Upper lobe of right lung (tissue), 1 donor: Measurements from ENCODE around the gene CLMP. TPM values are rescaled to one million over a fixed set of nuclear protein-coding genes. Genes with fewer than 3 reads are reported as not detected.

Source experiments
- ATAC-seq: fragments of 200-7000 bp; cut with Tn5 transposase; one replicate; pipeline ENCODE4 v1.9.1; 2020; ENCODE audit warnings: mild to moderate bottlenecking, moderate library complexity
- DNase-seq: peaks from one replicate; pipeline ENCODE4 v3.0.0-alpha.2; 2020
- H3K27ac ChIP-seq: fragments of 200-600 bp; one replicate; pipeline ENCODE4 v1.8.0; 2022
- H3K27me3 ChIP-seq: fragments of 200-600 bp; one replicate; pipeline ENCODE4 v1.8.0; 2022; ENCODE audit warnings: mild to moderate bottlenecking
- H3K36me3 ChIP-seq: fragments of 200-600 bp; one replicate; pipeline ENCODE4 v1.8.0; 2022
- H3K4me1 ChIP-seq: fragments of 200-600 bp; one replicate; pipeline ENCODE4 v1.8.0; 2022
- H3K4me3 ChIP-seq: fragments of 200-600 bp; one replicate; pipeline ENCODE4 v1.8.0; 2022; ENCODE audit warnings: mild to moderate bottlenecking
- H3K9me3 ChIP-seq: fragments of 200-600 bp; one replicate; pipeline ENCODE4 v1.8.0; 2022
- intact Hi-C: fragments of 100-400 bp; cut with DNase I; formaldehyde crosslinking; loops from one replicate; pipeline ENCODE4 v1.11.0; 2022
- long read RNA-seq: library from polyadenylated mRNA; unstranded; transcript quantifications from one replicate; pipeline ENCODE4 v2.0.0, GENCODE V29; 2021
- total RNA-seq: library from RNA; stranded (reverse); fragmentation: NEBNext Ultra II Directional; extraction: Animal tissue kit (Norgen Biotek cat#: 25700); gene quantifications from one replicate; pipeline ENCODE4 v1.2.1, GENCODE V29; 2021
- TF ChIP-seq, protein P1 (sequence below): fragments of 200-600 bp; IDR thresholded peaks from one replicate; pipeline ENCODE4 v1.8.0; 2022; ENCODE audit warnings: antibody characterized with exemption
- donor health status: DM: no; HTN: yes; CAD: no; lungs with severe emphysema.

Gene CLMP, protein sequence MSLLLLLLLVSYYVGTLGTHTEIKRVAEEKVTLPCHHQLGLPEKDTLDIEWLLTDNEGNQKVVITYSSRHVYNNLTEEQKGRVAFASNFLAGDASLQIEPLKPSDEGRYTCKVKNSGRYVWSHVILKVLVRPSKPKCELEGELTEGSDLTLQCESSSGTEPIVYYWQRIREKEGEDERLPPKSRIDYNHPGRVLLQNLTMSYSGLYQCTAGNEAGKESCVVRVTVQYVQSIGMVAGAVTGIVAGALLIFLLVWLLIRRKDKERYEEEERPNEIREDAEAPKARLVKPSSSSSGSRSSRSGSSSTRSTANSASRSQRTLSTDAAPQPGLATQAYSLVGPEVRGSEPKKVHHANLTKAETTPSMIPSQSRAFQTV
- 17.6 TPM for total RNA-seq
- long read RNA-seq, full-length matches to known transcripts, result 2 of 7 reads
- long read RNA-seq, partial matches to known transcripts, result 0 of 7 reads
- long read RNA-seq, other reads (novel, unspliced or antisense), result 5 of 7 reads

DNA sequence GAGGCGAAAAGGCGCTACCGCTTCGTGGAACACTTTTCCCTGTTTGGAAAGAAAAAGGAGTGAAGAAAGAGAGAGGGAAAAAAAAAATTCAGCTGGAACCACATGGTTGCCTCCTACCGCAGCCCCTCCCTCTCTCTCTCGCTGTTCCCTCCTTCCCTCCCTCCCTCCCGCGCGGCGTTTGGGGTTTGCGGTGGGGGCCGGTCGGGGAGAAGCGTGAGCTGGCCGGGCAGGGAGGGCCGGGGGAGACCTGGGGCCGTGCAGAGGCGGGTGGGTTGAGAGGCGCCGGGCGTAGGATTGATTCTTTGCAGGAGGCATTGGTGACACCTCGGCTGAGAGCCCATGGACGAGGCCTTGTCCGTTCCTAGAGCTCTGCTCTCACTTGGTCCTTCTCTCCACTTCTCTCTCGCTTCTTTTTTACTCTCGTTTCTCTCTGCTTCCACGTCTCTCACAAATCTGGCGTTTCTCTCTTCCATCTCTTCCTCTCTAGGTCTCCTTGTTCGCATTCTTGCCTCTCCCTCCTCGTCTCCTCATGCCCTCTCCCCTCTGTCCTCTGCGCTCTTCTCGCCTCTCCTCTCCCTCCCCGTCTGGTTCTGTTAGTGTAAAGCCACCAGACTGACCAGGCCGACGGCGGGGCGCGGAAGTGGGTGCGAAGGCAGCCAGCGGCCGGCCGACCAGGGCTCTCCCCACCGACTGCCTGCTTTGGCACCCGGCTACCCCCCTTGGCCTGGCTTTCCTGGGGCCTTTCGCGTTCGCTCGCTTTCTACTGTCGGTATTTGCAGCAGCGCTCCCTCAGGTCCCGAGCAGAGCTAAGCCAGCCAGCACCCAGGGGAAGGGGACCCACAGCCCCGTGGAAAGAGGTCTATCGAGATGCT is at the start of gene CLMP:
Gene CLMP (minus strand): TSS at position 61 of the 872 bp plus-strand sequence. CDS start 308 bp downstream, outside the sequence.
- ATAC-seq (peak; percentile 68), DNase-seq (peak; percentile 76)
- H3K9me3 ChIP-seq, result no peaks in the 10 kb centered on the region
- TF ChIP-seq, protein P1, sequence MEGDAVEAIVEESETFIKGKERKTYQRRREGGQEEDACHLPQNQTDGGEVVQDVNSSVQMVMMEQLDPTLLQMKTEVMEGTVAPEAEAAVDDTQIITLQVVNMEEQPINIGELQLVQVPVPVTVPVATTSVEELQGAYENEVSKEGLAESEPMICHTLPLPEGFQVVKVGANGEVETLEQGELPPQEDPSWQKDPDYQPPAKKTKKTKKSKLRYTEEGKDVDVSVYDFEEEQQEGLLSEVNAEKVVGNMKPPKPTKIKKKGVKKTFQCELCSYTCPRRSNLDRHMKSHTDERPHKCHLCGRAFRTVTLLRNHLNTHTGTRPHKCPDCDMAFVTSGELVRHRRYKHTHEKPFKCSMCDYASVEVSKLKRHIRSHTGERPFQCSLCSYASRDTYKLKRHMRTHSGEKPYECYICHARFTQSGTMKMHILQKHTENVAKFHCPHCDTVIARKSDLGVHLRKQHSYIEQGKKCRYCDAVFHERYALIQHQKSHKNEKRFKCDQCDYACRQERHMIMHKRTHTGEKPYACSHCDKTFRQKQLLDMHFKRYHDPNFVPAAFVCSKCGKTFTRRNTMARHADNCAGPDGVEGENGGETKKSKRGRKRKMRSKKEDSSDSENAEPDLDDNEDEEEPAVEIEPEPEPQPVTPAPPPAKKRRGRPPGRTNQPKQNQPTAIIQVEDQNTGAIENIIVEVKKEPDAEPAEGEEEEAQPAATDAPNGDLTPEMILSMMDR, result no peak
- intact Hi-C loops, result no loop called here
- no peaks in the 10 kb centered on the region for H3K36me3 ChIP-seq
- H3K27ac ChIP-seq, result peak within 1 kb of the TSS; percentile 60
- peaks cover 34% of the 10 kb centered on the region for H3K27me3 ChIP-seq
- H3K4me3 ChIP-seq, result peak within 1 kb of the TSS; percentile 43
- H3K4me1 ChIP-seq, result peaks cover 6% of the 10 kb centered on the region

DNA sequence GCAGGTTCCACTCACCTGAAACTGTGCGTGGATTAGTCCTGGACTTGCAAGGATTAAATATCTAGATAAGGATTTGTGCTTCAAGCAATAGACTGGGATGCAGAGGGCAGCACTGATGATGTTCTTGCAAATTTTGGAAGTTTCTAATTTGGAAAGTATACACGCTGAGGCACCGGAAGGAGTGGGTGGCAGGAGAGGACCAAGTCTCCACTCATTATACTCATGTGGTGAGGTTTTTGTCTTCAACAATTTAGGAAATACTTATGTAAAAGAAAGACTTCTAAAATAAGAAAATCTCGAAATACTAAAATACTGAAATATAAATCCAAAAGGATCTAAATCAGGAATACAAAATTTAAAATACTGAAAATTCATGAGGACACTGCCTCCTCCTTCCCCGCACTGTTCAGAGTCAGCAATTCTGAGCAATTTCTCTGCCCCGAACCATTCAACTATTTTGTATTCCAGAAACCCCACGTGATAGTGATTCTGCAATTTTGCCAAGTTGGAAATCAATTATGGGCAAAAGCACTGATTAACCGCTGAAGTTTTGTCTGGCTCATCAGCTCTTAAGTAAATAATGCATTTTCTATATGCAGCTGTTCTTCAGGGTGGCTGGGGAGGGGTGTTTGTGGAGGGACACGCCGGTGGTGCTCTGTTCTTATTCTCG is 47.0 kb upstream of the CLMP start:
- intact Hi-C loops, result no loop called here
- Histone ChIP-seq H3K4me1 (no peaks in the 10 kb centered on the region), H3K36me3 (no peaks in the 10 kb centered on the region), H3K27ac (no peak overlapping the region), H3K27me3 (no peaks in the 10 kb centered on the region), H3K9me3 (no peaks in the 10 kb centered on the region), H3K4me3 (no peak overlapping the region)
- DNase-seq (no peak), ATAC-seq (no peak)
- TF ChIP-seq, protein P1, result no peak

- Histone ChIP-seq H3K36me3 (no peaks in the 10 kb centered on the region), H3K27me3 (no peaks in the 10 kb centered on the region), H3K4me1 (no peaks in the 10 kb centered on the region), H3K9me3 (no peaks in the 10 kb centered on the region), H3K4me3 (no peak overlapping the region), H3K27ac (no peak overlapping the region)
- TF ChIP-seq, protein P1, result no peak
- ATAC-seq, result no peak
- intact Hi-C loops, result no loop called here
- no peak for DNase-seq
Measured at GRCh38 chr11:123241294-123241693, 46.2 kb upstream of the CLMP start.

- TF ChIP-seq, protein P1, result no peak
- intact Hi-C loops, result no loop called here
- Histone ChIP-seq H3K4me1 (no peaks in the 10 kb centered on the region), H3K27ac (no peak overlapping the region), H3K4me3 (no peak overlapping the region), H3K36me3 (no peaks in the 10 kb centered on the region), H3K9me3 (no peaks in the 10 kb centered on the region), H3K27me3 (no peaks in the 10 kb centered on the region)
- ATAC-seq, result no peak
- DNase-seq, result no peak
Measured at GRCh38 chr11:123239191-123240150, 44.4 kb upstream of the CLMP start.
